ENCODE measurements around the gene TNRC6B. TPM values are rescaled to one million over a fixed set of nuclear protein-coding genes. Genes with fewer than 3 reads are reported as not detected.

TNRC6B gene
- total and polyA plus RNA-seq, 2 experiments from 2014 or later: 46.9 to 87.8 TPM

DNA sequence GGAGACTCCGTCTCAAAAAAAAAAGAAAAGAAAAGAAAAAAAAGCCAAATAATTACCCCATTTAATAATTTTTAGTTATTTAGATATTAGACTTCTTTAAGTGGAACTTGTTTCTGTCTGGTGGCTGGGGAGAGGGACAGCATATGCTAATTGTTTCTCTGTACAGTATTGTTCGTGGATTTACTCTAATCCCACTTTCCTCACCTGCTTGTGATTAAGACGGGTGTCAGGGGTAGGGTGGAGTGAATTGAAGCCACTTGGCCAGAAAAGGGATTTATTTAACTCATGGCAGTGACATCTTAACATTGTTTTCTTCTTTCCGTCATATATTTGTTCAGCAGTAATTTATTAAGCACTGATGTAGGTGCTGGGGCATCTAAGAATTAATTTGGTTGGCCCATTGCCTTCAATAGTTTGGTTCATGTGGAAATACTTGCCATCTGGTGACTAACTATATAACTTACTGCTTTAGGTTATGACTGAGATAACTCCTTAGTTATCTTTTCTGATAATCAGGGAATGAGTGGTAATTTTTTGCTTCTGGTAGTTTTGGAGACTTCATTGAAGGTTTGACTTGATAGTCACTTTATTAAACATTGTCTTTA lies 4.6 kb downstream of the TNRC6B start:
- Histone ChIP-seq H3K36me3 (ENCODE audit: insufficient read depth) (no peaks in the 10 kb centered on the region), H3K27ac (ENCODE audit: low read depth) (no peak overlapping the region), H2AFZ (no peak overlapping the region), H3F3A (replicated peaks; ENCODE audit: low read depth) (no peaks in the 10 kb centered on the region; the same call in 1 of the 2 replicates), H3K4me1 (ENCODE audit: insufficient read depth) (peaks cover 46% of the 10 kb centered on the region), H3K9me2 (ENCODE audit: insufficient read depth) (no peaks in the 10 kb centered on the region), H4K20me1 (replicated peaks; ENCODE audit: insufficient read depth) (peaks cover 10% of the 10 kb centered on the region; the same call in 1 of the 2 replicates), H3K4me2 (peak overlapping the region; percentile 54), H3K4me3 (no peak overlapping the region), H3K27me3 (ENCODE audit: insufficient read depth) (no peaks in the 10 kb centered on the region), H3K79me2 (replicated peaks; ENCODE audit: insufficient read depth) (peaks cover 95% of the 10 kb centered on the region)
- peaks cover 17% of the 10 kb centered on the region for H3K36me3 Mint-ChIP-seq (ENCODE audit: low read depth)
- no peak for ATAC-seq
- no peak for DNase-seq (ENCODE audit: low spot score)
- no peak overlapping the region for H3K27ac Mint-ChIP-seq
- H3K4me1 Mint-ChIP-seq: peaks cover 52% of the 10 kb centered on the region
- peaks cover 2% of the 10 kb centered on the region for H3K27me3 Mint-ChIP-seq (ENCODE audit: insufficient read depth, low read depth, poor library complexity)
- peaks cover 3% of the 10 kb centered on the region; the same call in 2 of the 3 replicates for H3K9me3 Mint-ChIP-seq
- no peak overlapping the region; the same call in 2 of the 3 replicates for H3K4me3 Mint-ChIP-seq
- TF ChIP-seq ETS1 (IDR thresholded peaks at IDR 0.05): no peak

DNA sequence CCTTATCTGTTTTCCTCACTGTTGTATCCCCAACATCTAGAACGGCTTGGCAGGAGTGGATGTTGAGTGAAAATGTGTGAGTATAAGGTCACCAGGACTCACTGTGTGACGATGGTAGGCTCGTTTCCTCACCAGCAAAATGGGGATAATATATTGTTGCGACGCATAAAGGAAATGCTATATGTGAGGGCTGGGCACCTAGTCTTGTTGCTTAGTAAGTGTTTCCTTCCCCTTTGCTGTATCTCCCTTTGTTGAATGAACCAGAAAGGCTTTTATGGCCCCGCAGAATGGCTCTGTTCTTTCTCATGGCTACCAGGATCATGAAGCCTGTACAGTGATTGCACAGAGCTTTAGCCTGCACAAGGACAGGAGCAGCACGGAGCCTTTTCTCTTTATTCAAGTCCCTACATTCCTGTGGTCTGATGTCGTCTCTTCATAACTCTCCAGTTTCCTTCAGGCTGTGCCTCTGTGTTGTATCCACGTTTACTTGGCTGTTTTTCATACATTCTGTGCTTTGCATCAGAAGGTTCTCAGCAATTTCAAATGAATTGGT lies 5.4 kb downstream of the TNRC6B start:
- H3K27ac Mint-ChIP-seq: peak overlapping the region; percentile 75; the same call in 1 of the 2 replicates
- H3K36me3 Mint-ChIP-seq (ENCODE audit: low read depth): peaks cover 13% of the 10 kb centered on the region
- H3K27me3 Mint-ChIP-seq (ENCODE audit: insufficient read depth, low read depth, poor library complexity): no peaks in the 10 kb centered on the region
- H3K4me3 Mint-ChIP-seq: peak overlapping the region; percentile 25; the same call in 1 of the 3 replicates
- ATAC-seq (no peak), DNase-seq (ENCODE audit: low spot score) (no peak)
- H3K79me2 ChIP-seq (replicated peaks; ENCODE audit: insufficient read depth): peaks cover 100% of the 10 kb centered on the region
- peaks cover 54% of the 10 kb centered on the region for H3K4me1 ChIP-seq (ENCODE audit: insufficient read depth)
- peaks cover 15% of the 10 kb centered on the region; the same call in 1 of the 2 replicates for H4K20me1 ChIP-seq (replicated peaks; ENCODE audit: insufficient read depth)
- H3K4me1 Mint-ChIP-seq: peaks cover 59% of the 10 kb centered on the region
- no peak overlapping the region for H2AFZ ChIP-seq
- H3F3A ChIP-seq (replicated peaks; ENCODE audit: low read depth): peaks cover 4% of the 10 kb centered on the region; the same call in 1 of the 2 replicates
- 0 out of 2 replicates have a peak overlapping the region, but pooled peaks have one; percentile 6 for H3K4me3 ChIP-seq
- H3K27ac ChIP-seq (ENCODE audit: low read depth): no peak overlapping the region
- H3K9me3 Mint-ChIP-seq: peaks cover 3% of the 10 kb centered on the region; the same call in 2 of the 3 replicates
- H3K9me2 ChIP-seq (ENCODE audit: insufficient read depth): no peaks in the 10 kb centered on the region
- no peaks in the 10 kb centered on the region for H3K36me3 ChIP-seq (ENCODE audit: insufficient read depth)
- no peaks in the 10 kb centered on the region for H3K27me3 ChIP-seq (ENCODE audit: insufficient read depth)
- peak overlapping the region; percentile 54 for H3K4me2 ChIP-seq
- TF ChIP-seq POLR2AphosphoS5 (IDR thresholded peaks at IDR 0.05; ENCODE audit: low read depth) (no peak), ETS1 (IDR thresholded peaks at IDR 0.05) (no peak), REST (IDR thresholded peaks at IDR 0.05; ENCODE audit: unreplicated experiment) (no peak), CREB1 (CRISPR knock-in tag; IDR thresholded peaks at IDR 0.05; ENCODE audit: low read depth) (no peak), STAT1 (IDR thresholded peaks at IDR 0.05; ENCODE audit: unreplicated experiment) (no peak), JUNB (IDR thresholded peaks at IDR 0.05; ENCODE audit: unreplicated experiment) (no peak), EZH2phosphoT487 (IDR thresholded peaks at IDR 0.05; ENCODE audit: unreplicated experiment) (no peak)
- TF ChIP-seq, protein P1, sequence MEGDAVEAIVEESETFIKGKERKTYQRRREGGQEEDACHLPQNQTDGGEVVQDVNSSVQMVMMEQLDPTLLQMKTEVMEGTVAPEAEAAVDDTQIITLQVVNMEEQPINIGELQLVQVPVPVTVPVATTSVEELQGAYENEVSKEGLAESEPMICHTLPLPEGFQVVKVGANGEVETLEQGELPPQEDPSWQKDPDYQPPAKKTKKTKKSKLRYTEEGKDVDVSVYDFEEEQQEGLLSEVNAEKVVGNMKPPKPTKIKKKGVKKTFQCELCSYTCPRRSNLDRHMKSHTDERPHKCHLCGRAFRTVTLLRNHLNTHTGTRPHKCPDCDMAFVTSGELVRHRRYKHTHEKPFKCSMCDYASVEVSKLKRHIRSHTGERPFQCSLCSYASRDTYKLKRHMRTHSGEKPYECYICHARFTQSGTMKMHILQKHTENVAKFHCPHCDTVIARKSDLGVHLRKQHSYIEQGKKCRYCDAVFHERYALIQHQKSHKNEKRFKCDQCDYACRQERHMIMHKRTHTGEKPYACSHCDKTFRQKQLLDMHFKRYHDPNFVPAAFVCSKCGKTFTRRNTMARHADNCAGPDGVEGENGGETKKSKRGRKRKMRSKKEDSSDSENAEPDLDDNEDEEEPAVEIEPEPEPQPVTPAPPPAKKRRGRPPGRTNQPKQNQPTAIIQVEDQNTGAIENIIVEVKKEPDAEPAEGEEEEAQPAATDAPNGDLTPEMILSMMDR (conservative IDR thresholded peaks at IDR 0.05; ENCODE audit: low read depth in 2 of 2): no peak

Measured in GM23338 (cell line).